Stimulated activated CD8-positive, alpha-beta memory T cell treated with anti-CD3 and anti-CD28 coated beads, Interleukin-7, amount 100 ng/mL, for 24 hours (primary cell): ENCODE results near the gene ARMC7.

ENCODE experiments used
- DNase-seq: peaks from one replicate; pipeline ENCODE4 v3.0.0-alpha.2; 2020; ENCODE audit warnings: low read depth

The ARMC7 gene

DNA sequence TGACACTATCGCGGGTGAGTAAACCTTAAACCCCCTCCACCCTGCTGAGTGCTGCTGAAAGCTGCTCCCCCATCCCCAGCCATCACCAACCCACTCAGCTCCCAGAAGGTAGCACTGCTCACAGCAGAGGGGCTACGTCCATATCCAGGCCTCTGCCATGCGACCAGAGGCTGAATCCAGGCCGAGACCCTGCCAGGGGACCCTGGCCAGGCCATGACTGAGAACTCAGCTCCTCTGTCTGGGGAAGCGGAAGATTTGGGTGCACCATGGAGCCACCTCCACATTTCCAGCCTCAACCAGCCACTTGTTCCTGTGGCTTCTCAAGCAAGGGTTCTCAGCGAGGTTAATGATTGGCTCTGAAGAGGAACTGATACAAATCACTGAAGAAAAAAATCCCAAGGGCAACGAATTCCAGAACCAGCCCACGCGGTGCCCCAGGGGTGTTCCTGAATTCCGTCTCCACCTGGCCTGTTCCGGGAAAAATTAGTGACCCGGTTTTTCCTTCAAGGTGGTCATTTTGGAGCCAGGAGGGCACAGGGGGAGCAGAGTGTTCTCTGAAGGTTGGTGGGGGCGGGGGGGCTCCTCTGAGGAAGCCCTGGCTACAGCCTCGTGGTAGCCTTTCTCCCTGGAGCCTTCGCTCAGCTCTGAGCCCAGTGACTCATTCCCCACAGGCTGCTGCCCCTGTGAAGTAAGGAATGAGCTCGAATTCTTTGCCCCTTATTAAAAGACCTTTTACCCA is 31.3 kb upstream of the ARMC7 start:
- no peak for DNase-seq

- DNase-seq = no peak
Observed at GRCh38 chr17:75079023-75079373, 30.8 kb upstream of the ARMC7 start.

DNA sequence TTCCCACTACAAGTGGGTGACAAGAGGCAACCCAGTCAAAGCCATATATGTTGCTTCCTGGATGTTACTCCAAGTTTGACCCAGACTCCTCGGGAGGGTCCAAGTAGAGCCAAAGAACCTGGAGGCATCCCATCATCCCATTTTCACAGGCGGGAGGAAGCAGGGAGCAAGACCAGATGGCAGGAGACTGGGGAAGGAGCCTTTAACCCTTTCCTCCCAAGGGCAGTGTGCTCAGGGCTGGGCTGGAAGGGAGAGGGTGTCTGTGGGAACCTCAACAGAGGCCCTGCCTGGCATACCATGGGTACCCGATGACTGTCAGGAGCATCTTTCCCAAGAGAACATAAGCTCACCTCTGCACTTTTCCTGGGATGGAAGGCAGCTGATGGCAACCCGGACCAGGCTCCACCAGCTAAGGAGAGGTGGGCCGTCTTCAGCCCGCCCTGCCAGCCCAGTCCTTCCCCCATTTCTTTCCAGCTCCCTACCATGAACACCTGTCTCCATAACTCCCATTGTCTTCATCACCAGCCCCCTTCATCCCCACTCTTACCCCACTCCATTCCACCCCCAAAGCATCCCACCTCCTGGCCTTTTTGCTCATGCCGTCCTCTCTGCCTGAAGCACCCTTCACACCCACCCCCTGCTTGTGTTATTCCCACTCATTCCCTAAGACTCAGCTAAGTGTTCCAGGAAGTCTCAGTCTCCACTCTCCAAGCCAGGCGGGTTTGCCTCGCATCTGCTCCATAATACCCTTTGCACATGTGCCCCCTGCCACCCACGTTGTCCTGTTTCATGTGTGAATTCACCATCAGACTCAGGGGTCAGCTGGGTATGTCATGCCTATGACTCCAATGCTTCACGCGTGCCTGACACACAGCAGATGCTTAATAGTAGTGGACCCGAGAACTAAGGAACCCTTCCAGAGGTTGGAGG is 27.9 kb upstream of the ARMC7 start:
- DNase-seq = no peak

DNA sequence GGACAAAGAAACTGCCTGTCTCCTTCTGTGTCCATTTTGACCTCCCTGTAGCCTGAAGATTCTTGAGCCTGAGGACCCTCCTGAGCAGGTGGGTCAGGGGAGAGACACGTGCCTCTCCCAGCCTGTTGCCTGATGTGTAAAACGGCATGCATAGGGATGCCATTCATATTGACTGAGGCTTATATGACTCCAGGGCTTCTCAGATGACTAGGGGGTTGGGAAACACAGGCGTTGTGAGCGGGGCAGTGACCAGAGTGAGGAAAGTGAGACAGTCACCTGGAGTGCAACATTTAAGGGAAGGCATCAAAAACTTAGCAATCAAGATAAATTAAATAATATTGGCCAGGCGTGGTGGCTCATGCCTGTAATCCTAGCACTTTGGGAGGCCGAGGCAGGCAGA is 27.1 kb upstream of the ARMC7 start:
- no peak for DNase-seq

DNA sequence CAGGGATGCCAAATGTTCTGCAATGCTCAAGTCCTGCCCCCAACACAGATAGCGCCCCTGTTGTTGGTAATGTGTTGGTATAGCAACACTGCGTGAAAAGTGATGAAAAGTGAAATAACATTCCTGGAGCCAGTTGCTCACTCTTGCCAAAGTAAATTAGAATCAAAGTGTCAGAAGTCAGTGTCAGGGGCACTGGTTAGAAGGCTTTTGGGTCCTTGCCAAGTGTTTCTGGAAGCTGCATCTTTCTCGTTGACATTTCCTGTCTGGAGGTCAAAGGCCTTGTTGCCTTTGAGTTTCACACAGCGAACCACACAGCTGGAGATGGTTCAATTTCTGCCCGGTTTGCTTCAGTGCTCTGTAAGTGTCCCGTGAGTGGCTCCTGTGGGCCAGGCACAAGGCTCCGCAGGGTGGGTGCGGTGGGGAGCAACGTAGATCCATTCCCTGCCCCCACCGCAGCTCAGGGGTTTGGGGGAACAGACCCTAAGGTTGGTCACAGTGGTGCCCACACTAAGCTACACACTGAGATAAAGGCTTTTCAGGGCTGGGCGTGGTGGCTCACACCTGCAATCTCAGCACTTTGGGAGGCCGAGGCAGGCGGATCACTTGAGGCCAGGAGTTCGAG is 25.6 kb upstream of the ARMC7 start:
- no peak for DNase-seq

GRCh38 chr17:75086496-75087181 is 23.1 kb upstream of the ARMC7 start:
- DNase-seq = no peak

DNA sequence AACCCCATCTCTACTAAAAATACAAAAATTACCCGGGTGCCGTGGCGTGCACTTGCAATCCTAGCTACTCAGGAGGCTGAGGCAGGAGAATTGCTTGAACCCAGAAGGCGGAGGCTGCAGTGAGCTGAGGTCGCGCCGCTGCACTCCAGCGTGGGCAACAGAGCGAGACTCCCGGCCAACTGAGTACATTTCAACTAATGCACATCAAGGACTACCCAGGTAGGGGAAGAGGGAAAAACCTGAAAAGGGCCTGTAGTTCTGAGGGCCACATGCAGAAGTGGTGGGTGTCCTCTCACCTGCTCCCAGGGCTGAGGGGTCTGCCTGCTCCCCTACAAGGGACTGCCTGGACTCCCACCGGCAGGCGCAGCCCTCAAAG is 22.6 kb upstream of the ARMC7 start:
- no peak for DNase-seq

DNA sequence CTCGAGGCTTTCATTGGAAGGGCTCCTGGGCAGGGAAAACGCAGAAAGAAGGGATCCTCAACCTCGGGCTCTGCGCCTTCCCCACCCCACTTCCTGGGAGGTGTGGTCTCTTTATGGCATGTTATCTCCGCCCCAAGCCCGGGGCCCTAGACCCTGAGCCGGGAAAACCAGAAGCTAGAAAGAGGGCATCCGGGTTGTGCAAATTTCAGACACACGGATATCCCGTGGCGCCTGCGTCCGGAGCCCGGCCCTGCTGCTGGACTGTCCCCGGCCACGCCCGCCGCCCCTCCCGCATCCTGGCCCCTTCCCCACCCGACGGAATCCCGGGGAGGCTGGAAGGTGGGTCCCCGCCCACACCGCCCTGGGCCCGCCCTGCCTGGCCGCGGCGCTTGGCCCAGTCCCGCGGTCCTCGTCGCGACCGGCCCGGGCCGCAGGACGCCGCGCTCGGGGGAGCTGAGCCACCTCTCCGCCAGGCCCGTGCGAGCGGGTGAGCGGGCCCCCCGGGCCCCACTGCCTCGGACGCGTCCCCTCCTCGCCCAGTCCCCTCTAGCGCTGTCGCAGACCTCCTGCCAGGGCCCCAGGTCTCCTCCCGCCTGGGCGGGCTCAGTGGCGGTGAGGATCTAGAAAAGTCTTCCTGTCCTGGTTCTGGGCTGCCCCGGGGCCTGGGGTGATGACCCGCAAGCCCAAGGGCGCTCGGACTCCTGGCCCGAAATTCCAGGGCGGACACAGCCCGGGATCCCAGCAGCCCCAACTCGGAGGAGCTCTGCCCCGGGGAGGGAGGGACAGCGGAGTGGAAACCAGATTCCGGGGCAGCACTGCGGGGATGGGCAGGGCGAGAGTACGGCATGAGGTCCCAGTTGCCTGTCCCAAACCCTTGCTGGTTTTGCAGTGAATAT is 22.0 kb upstream of the ARMC7 start, which contains the start of gene SLC16A5:
TSS of gene SLC16A5 (plus strand) at position 397 of the 896 bp plus-strand sequence. CDS start 5,683 bp downstream, outside the sequence.
- DNase-seq = no peak

- DNase-seq = no peak
Observed at GRCh38 chr17:75088465-75089417, 21.0 kb upstream of the ARMC7 start.

- DNase-seq = no peak
Observed at GRCh38 chr17:75090871-75091854, 18.6 kb upstream of the ARMC7 start.

DNA sequence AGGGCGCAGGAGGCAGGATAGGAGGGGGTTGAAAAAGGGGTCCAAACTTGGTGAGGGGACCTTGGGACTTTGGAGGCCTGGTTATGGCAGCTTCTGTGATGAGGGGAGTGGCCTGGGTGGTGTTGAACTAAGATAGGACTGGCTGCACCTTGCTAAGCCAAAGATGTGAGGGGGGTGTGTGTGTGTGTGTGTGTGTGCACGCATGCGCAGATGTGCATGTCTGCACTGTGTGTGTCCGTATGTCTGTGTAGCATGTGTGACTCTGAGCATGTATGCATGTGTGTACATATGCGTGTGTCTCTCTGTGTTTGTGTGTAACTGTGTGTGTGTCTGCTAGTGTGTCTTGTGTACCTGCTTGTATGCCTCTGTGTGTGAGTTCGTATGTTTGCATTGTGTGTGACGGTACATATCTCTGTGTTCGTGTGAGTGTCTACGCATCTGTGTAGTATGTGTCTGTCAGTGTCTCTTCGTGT is 17.9 kb upstream of the ARMC7 start:
- DNase-seq = no peak

DNA sequence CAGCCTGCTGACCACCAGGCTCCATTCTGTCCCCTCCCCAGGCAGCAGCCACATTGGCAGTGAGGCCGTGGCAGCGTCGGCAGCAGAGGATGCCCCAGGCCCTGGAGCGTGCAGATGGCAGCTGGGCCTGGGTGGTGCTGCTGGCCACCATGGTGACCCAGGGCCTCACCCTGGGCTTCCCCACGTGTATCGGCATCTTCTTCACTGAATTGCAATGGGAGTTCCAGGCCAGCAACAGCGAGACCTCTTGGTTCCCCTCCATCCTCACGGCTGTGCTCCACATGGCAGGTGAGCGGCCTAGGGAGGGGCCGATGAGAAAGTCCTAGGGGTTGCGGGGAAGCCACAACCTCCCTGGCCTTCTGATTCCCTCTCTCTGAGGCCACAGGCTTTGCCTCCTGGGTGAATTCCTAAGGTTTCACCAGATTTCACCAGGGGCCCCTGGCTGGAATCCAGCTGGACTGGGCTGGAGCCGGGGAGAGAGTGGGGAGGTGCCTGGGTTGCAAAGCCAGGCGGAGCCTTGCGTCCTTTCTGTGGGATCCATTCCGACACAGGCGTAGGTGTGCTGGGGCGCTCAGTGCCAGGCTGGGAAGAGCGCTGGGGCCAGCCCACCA is 16.1 kb upstream of the ARMC7 start:
- DNase-seq = no peak

DNA sequence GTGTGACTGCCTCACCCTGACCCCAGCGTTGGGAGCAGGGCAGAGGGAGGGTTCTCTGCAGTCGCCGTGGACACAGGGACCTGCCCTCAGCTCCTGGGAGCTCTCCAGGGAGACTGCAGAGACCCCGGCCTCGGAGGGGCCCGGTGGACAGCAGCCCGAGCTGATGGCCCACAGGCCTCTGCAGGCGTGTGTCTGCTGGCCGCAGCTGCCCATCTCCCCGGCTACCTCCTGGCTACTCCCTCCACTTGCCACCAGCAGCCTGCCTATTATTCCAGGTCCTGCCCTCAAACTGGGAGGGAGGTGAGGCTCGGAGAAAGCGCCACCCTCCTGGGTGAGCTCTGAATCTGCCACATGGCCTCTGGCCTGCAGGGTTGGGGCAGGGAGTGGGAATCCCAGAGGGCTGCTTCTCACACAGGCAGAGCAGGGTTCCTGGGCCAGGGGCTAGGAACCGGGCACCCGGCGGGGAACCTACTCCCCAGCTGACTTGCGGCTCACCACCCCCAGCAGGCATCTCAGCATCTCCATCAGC is 14.8 kb upstream of the ARMC7 start:
- no peak for DNase-seq

DNA sequence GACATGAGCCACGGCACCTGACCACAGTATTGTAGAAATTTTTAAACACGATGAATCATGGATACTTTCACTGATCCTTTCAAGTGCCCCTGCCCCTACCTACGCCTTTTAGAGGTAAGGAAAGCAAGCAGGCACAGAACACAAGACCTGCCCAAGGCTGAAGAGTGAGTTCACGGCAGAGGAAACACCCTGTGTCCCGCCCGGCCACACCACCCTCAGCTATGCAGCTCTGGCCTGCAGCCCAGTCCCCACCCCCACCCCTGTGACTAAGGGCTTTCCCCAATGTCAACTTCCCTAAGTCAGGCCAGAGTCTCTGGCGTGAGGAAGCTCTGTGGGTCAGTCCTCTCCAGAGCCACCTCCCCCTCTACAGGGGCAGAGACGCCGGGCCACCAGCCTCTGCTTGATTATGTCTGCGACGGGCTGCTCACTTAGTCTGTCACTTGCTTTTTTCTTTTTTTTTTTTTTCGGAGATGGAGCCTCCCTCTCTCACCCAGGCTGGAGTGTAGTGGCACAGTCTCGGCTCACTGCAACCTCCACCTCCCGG is 13.6 kb upstream of the ARMC7 start:
- no peak for DNase-seq

DNA sequence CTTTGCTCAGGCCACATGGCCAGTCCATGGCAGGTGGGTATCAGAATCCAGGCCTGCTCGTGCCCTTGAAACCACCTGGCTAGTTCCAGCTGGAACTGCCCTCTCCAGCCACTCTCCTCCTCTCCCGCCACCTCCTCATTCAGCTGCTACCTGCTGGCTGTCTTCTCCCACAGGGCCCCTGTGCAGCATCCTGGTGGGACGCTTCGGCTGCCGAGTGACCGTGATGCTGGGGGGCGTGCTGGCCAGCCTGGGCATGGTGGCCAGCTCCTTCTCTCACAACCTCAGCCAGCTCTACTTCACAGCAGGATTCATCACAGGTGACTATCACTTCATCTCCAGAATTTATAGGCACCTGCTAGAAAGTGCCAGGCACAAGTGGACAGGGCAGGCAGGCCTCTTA is 11.9 kb upstream of the ARMC7 start:
- DNase-seq = no peak

DNA sequence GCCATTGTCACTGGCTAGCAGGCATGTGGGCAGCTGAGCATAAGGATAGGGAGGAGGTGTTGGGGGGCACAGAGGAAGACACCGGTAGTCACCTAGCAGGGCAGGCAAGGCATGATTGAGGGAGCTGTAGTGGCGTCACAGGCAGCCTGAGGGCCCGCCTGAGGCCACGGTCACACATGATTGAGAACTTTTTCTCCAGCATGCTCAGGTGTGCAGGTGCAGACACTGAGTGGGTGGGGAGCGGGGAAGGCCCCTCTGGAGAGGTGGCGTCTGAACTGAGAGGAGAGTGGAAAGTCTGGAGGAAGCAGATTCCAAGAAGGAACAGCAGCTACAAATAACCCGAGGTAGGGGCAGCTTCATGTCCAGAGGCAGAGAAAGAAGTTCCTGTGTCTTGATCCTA is 10.9 kb upstream of the ARMC7 start:
- no peak for DNase-seq

DNA sequence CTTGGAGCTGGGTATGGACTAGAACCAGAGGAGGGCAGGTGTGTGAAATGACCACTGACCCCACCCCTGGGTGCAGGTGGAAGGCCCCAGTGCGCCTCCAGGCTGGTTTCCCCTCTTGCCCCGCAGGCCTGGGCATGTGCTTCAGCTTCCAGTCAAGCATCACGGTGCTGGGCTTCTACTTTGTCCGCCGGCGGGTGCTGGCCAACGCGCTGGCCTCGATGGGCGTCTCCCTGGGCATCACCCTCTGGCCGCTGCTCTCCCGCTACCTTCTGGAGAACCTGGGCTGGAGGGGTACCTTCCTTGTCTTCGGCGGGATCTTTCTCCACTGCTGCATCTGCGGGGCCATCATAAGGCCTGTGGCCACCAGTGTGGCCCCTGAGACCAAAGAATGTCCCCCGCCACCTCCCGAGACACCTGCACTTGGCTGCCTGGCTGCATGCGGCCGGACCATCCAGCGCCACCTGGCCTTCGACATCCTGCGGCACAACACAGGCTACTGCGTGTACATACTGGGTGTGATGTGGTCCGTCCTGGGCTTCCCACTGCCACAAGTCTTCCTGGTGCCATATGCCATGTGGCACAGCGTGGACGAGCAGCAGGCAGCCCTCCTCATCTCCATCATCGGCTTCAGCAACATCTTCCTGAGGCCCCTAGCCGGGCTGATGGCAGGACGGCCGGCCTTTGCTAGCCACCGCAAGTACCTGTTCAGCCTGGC is 9.7 kb upstream of the ARMC7 start:
- DNase-seq = no peak
